OCI-M1 (cell line): ENCODE measurements around the gene DCANP1.
A peak's percentile ranks its signal among the peaks of the same experiment; 100 is the strongest.

Experiments
- DNase-seq: peaks from one replicate; lab custom pipeline; 2025; lab: John Stamatoyannopoulos, UW

Gene DCANP1

DNA sequence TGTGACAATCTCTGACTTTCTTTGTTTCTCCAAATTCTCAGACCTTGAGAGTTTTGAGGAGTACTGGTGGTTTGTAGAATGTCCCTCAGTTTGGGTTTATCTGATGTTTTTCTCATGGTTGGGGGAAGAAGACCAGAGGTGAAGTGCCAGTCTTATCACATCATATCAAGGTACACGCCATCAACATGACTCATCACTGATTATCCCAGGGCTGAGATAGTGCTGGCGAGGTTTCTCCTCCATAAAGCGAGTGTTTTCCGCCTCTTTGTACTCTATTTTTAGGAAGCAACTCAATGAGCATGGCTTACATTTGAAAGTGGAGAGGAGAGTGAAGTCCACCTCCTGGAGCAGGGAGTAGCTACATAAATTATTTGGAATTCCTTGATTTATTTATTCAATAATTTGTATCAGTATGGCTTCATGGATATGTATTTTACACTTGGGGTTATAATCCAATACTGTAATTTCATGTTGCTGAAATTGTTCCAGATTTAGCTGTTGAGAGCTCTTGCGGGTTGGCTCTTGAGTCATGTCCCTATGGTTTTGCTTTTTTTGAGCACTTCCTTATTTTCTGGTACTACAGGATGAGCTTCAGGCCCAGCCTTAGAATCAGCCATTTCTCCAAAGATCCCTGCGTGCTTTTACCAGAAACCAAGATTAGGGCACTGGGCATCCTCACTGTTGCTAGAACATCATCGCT, 23.9 kb downstream of the DCANP1 start:
- DNase-seq: peak; percentile 51

DNA sequence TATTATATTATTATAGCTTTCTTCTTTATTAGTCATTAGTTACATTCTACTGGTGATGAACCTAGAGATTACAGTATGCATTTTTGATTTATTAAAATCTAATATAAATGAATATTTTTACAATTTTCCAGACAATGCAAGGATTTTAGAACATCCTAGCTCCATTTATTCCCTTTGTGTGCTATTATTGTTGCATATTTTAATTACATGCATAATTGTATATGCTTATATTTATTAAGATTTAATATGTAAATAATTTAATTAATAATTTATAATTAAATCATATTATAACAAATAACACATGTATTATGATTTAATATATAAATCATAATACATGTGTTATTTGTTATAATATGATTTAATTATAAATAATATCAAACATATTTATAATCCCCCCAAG, 24.7 kb downstream of the DCANP1 start:
- DNase-seq: no peak

DNA sequence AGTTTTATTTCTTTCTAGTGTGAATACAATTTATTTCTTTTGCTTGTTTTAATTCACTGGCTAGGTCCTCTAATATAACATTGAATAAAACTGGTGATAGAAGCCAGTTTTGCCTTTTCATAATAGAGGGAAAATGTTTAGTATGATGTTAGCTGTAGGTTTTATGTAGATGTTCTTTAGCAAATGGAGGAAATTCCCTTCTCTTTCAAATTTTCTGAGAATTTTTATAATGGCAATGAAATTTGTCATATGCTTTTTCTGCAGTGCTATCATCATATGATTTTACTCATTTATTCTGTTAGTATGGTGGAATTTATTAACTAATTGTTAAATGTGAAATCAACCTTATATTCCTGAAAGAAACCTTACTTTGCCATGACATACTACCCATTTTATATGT, 30.1 kb downstream of the DCANP1 start:
- no peak for DNase-seq

DNA sequence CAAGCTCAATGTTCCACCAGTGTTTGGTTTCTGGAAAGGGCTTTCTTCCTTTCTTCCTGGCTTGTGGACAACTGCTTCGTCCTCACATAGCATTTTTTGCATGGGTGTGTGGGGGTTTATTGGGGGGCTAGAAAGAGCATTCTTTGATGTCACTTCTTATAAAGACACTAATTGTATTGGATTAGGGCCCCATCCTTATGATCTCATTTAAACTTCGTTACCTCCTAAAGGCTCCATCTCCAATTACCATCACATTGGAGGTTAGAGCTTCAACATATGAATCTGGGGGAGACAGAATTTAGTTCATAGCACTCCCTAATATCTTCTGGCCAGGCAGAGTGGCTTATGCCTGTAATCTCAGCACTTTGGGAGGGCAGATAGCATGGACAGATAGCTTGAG, 42.1 kb downstream of the DCANP1 start:
- no peak for DNase-seq

DNA sequence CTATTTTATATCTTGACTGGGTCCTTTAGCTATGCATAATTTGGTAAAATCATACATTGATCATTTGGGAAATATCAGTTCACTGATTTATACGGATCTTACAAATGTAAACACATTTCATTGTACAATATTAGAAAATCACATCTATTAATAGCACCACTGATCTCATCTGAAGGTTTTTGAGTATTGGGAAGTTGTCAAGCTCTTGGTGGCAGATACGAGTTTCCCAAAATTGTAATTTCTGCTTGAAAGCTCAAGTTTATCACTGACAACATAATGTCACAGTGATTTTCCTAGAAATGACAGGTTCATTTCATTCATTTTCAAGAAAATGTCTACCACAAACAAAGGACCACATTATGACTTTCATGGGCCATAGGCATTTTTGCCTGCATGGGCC, 45.1 kb downstream of the DCANP1 start:
- DNase-seq: no peak

DNA sequence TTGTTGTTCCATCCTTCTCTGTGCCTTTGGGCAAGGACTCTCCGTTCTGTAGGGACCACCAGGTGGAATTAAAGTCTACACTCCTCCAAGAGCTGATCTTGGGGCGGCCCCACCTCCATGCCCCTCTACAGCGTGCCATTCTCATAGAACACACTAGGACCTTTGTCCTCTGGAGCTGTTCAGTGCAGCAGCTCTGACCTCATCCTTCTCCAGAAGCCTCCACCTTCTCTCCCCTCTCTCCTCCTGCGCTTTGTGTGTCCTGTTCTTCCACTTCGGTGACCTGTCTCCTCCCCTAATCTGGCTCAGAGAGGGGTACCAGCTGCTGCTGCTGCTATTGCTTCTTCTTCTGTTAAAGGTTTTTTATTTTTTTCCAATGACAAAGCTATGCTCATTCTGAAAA, 46.3 kb downstream of the DCANP1 start:
- no peak for DNase-seq

DNA sequence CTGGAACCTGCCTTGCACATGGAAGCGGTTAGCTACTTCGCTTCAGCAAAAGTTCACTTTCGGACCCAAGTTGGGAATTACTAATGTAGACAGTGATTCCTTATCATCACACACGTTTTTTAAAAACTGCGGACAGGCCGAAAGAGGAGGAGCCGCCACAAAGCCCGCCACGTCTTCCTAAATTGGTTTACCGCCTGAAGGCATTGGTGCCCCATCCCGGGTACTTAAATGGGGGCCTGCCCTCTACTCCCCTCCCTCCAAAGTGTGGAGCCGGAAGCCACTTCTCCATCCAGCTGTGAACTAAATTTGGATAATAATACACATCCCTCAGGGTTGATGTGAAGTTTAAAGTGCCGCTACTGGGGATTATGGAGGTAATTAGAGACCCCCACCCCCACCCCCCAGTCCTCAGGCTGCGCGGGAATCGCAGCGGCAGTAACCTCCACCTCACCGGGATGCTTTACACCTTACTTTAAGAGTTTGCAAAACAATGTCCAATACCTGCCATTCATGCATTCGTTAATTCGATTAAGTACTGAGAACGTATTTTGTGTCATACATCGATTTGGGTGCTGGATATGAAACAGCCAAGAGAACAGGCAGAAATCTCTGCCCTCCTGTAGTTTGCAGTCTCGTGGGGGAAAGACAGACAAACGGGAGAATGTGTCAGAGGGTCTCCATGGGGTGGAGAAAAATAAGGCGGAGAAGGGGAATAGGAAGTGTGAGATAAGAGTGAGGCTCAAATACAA, 47.2 kb downstream of the DCANP1 start:
- DNase-seq: peak; percentile 72

DNA sequence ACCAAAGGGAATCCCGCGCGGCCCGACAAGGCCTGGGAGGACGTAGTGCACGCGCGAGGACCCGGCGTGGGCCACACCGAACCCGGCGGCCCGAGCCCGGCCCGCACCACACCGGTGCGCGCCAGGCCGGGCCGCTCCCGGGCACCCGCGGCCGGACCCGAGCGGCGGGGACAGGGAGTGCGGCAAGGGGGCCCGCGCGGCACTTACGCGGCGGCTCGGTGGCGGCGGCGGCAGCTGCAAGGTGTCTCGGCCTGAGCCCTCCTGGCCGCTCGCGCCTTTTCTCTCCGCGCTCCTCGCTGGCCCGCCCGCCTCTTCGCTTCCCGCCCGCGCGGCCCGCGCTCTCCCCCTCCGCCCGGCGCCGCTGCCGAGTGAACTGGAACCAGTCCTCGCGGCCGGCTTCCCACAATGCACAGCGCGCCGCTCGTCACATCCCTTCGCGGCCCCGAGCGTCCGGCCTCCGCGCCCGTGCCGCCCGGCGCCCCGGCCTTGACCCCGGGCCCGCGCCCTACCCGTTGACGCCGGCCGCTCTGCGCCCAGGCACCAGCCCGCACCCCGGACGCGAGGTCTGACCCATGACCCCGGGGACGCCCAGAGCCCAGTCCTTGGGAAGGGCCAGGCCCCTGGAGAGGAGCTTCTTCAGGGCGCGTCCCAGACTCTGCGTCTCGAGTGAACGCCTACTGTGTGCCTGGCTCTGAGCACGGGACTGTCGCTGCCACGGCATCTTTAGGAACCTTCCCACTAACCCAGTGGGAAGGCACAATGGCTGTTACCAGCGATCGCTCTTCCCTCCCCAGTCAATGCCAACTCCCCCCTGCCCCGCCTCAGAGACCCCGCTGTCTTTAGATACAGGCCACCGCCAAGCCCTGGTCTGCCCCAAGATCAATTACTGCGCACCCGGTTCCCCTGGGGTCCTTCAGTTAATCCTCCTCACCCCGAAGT, 48.0 kb downstream of the DCANP1 start, which contains the start of gene MACROH2A1:
TSS of gene MACROH2A1 (minus strand) at position 377 of the 939 bp plus-strand sequence. CDS start 10,138 bp downstream, outside the sequence.
- DNase-seq: peak; percentile 88

DNA sequence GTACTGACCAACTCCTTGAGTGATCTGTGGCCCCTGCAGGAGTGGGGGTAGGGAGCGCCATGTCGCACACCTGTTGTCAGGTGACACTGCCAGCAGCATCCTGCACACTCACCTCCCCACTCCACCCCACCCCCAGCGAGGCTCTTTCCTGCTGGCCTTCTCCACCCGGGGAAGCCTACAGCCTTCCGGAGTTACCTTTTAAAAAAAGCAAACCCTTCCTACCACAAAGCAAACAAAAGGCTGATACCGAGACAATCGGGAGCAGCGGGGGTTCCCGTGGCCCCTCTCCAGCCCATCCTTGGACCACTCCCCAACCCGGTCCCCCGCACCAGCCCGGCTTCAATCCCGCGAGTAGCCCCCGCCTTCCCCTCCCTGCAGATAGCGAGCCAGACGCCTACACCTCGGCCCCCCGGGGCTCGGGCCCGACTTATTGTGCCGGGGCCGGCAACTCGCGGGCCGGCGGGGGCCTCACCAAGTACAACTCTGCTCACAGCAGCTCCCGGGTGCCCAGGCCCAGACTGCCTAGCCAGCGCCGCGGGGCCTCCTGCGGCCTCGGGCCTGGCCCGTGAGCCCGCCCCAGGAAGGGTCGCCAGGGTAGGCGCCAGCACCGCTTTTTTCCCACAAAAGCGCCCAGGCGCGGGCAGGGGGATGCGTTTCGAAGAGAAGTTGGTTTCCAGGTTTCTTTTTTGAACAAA, 48.8 kb downstream of the DCANP1 start:
- DNase-seq: peak; percentile 40

DNA sequence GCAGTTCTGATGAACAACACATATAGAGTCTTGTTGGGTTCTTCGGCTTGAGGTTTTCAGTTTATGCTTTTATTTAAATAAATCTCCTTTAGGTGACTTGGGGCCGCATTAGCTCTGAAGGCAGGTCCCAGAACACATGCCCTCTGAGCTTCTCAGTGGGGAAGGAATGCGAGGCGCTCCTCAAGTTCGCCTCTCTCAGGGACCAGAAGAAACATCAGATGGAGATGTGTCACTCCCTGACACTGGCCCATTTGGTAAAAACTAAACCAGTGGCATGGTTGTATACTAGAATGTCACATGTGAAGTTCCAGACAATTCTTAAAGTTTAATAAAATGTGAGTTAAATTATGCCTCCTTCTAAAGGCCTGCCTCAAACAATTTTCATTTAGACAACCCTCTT, 50.1 kb downstream of the DCANP1 start:
- DNase-seq: no peak

DNA sequence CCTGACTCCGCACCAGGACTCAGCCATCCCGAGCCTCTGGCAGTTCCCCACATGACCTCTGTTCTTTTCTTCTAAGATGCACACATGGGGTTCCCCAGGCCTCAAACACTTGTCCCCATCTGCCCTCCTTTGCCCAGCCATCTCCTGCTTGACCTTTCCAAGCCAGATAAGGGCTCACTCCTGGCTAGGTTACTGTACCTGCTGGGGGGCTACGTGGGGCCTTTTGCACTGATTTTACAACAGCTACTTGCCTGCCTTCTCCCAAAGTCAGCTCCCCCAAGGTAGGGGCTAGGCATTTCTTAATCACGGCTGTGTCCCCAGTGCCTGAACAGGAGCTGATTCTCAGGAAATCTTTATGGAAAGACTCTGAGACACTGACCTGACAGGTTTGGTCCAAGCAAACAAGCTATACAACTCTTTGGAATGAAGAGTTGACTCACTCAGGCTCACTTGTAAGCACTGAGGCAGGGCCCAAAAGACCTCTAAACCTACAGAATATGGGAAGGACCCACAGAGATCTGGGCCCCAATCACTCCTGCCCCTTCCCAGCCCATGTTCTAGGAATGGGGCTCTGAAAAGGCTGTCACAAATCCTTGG, 50.6 kb downstream of the DCANP1 start:
- no peak for DNase-seq

DNA sequence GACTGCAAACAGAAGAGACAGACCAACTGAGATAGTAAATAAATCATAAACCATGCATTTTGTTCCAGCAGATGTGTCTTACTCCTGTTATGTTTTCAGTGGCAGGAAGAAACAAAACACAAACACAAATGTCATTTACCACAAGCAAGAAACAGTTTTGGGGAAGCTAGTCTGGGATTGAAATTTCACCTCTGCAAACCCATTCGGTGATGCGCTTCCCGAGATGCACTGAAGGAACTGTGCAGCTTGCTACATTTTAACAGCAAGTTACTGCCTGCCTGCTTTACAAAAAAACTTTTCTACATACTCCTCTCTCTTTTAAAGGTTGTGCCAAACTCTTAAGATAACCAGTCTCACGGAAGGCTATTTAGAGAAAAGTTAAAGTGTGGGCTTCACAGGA, 51.3 kb downstream of the DCANP1 start:
- peak; percentile 36 for DNase-seq

DNA sequence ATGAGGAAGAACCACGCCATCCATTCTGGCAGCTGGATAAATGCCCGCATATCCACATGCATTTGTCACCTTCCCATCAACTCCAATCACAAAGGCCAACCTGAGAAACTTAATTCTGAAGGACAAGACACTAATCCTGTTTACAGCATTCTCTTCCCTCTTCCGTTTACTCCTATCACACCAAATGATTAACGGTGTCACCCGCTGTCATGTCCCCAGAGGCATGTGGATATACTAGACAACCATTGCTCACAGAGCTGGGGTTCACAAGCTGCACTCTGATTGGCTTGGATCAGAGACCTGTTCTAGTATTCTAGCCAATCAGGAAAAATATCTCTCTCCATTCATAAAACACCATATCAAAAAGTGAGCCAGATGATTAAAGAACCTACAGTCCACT, 51.7 kb downstream of the DCANP1 start:
- DNase-seq: peak; percentile 36
